ENCODE data around the gene ITGAE. TPM values are rescaled to one million over a fixed set of nuclear protein-coding genes. Genes with fewer than 3 reads are reported as not detected.

ITGAE gene
- total RNA-seq, 1 donor from 2014 or later = 47.5 TPM

DNA sequence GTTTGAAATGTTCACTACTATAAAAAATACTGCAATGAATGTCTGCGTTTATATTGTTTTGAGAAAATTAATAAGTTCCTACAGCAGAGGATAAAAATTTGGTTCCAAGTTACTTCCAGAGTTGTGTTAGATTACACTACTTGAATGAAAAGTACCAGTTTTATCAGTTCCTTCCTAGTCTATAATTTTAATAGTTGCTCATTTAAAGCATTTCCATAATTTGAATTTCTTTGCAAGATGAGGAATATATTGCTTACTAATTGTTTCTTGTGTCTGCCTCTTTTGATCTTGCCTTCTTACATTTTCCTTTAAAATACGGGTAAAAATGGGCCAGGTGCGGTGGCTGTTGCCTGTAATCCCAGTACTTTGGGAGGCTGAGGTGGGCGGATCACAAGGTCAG lies 128.4 kb downstream of the ITGAE start:
- H3K4me3 ChIP-seq = no peak overlapping the region
- H3K36me3 Mint-ChIP-seq = peaks cover 4% of the 10 kb centered on the region
- peaks cover 21% of the 10 kb centered on the region for H3K79me2 ChIP-seq (ENCODE audit: low read depth)
- H3K9me3 ChIP-seq (ENCODE audit: low read depth) = no peaks in the 10 kb centered on the region
- peaks cover 3% of the 10 kb centered on the region for H3K4me1 ChIP-seq
- H3K27ac ChIP-seq = no peak overlapping the region
- H3F3A ChIP-seq (ENCODE audit: low read depth) = peaks cover 8% of the 10 kb centered on the region
- no peak for DNase-seq (ENCODE audit: low spot score)
- no peak for TF ChIP-seq EZH2phosphoT487 (IDR thresholded peaks at IDR 0.05)
- TF ChIP-seq, protein P1, sequence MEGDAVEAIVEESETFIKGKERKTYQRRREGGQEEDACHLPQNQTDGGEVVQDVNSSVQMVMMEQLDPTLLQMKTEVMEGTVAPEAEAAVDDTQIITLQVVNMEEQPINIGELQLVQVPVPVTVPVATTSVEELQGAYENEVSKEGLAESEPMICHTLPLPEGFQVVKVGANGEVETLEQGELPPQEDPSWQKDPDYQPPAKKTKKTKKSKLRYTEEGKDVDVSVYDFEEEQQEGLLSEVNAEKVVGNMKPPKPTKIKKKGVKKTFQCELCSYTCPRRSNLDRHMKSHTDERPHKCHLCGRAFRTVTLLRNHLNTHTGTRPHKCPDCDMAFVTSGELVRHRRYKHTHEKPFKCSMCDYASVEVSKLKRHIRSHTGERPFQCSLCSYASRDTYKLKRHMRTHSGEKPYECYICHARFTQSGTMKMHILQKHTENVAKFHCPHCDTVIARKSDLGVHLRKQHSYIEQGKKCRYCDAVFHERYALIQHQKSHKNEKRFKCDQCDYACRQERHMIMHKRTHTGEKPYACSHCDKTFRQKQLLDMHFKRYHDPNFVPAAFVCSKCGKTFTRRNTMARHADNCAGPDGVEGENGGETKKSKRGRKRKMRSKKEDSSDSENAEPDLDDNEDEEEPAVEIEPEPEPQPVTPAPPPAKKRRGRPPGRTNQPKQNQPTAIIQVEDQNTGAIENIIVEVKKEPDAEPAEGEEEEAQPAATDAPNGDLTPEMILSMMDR (IDR thresholded peaks at IDR 0.05) = no peak
- TF ChIP-seq EZH2 (IDR thresholded peaks at IDR 0.05) = no peak
- H3K27ac Mint-ChIP-seq = no peak overlapping the region
- H3K4me1 Mint-ChIP-seq = peaks cover 24% of the 10 kb centered on the region
- no peak overlapping the region for H2AFZ ChIP-seq (replicated peaks)
- H3K9me3 Mint-ChIP-seq = no peaks in the 10 kb centered on the region
- H3K36me3 ChIP-seq = no peaks in the 10 kb centered on the region
- H3K4me3 Mint-ChIP-seq = peak overlapping the region; percentile 15
- H4K20me1 ChIP-seq (ENCODE audit: low read depth) = peaks cover 19% of the 10 kb centered on the region
- H3K9ac ChIP-seq = no peak overlapping the region
- H3K27me3 Mint-ChIP-seq (ENCODE audit: insufficient read depth, low read depth) = peaks cover 5% of the 10 kb centered on the region
- no peaks in the 10 kb centered on the region for H3K27me3 ChIP-seq
- no peak overlapping the region for H3K4me2 ChIP-seq

DNA sequence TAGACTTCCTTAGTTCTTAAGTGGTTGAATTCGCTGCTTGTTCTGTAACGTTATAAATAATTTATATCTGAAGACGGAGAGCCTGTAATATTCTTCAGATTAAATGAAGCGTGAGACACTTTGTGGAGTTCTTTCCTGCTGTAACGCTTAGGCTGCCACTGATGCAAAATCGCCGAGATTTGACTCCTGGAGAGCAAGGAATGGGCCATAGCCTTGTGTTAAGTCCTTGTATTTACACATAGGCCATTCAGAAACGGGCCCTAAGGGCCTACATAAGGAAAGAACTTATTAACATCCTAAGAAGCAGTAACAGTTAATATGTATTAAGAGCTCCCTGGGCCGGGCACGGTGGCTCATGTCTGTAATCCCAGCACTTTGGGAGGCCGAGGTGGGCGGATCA lies 131.4 kb downstream of the ITGAE start:
- peak overlapping the region; percentile 80 for H3K4me2 ChIP-seq
- H3K27ac ChIP-seq = no peak overlapping the region
- Mint-ChIP-seq H3K4me3 (peak overlapping the region; percentile 98), H3K27me3 (ENCODE audit: insufficient read depth, low read depth) (peaks cover 9% of the 10 kb centered on the region), H3K9me3 (no peaks in the 10 kb centered on the region), H3K4me1 (peaks cover 31% of the 10 kb centered on the region), H3K36me3 (peaks cover 7% of the 10 kb centered on the region), H3K27ac (no peak overlapping the region)
- no peak for TF ChIP-seq EZH2phosphoT487 (IDR thresholded peaks at IDR 0.05)
- TF ChIP-seq, protein P1 (IDR thresholded peaks at IDR 0.05) = no peak
- no peak overlapping the region for H2AFZ ChIP-seq (replicated peaks)
- no peak for DNase-seq (ENCODE audit: low spot score)
- H3K4me3 ChIP-seq = peak overlapping the region; percentile 95
- no peaks in the 10 kb centered on the region for H3K27me3 ChIP-seq
- H3K9ac ChIP-seq = peak overlapping the region; percentile 88
- H3K36me3 ChIP-seq = no peaks in the 10 kb centered on the region
- peaks cover 39% of the 10 kb centered on the region for H3K79me2 ChIP-seq (ENCODE audit: low read depth)
- H3K4me1 ChIP-seq = peaks cover 3% of the 10 kb centered on the region
- no peaks in the 10 kb centered on the region for H3K9me3 ChIP-seq (ENCODE audit: low read depth)
- peaks cover 25% of the 10 kb centered on the region for H4K20me1 ChIP-seq (ENCODE audit: low read depth)
- peaks cover 11% of the 10 kb centered on the region for H3F3A ChIP-seq (ENCODE audit: low read depth)

DNA sequence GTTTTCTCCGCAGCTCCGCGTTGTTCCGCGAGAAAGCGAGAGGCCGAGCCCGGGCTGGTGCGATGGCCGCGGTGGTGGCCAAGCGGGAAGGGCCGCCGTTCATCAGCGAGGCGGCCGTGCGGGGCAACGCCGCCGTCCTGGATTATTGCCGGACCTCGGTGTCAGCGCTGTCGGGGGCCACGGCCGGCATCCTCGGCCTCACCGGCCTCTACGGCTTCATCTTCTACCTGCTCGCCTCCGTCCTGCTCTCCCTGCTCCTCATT lies 132.0 kb downstream of the ITGAE start:
- Histone ChIP-seq H3K4me3 (peak overlapping the region; percentile 95), H3K4me2 (peak overlapping the region; percentile 80), H3K27me3 (no peaks in the 10 kb centered on the region), H4K20me1 (ENCODE audit: low read depth) (peaks cover 25% of the 10 kb centered on the region), H3F3A (ENCODE audit: low read depth) (peaks cover 11% of the 10 kb centered on the region), H3K4me1 (no peaks in the 10 kb centered on the region), H3K79me2 (ENCODE audit: low read depth) (peaks cover 39% of the 10 kb centered on the region), H2AFZ (replicated peaks) (no peak overlapping the region), H3K9me3 (ENCODE audit: low read depth) (no peaks in the 10 kb centered on the region), H3K9ac (peak overlapping the region; percentile 88), H3K27ac (peak overlapping the region; percentile 60), H3K36me3 (no peaks in the 10 kb centered on the region)
- H3K27ac Mint-ChIP-seq = peak overlapping the region; percentile 81
- no peaks in the 10 kb centered on the region for H3K9me3 Mint-ChIP-seq
- H3K4me3 Mint-ChIP-seq = peak overlapping the region; percentile 98
- DNase-seq (ENCODE audit: low spot score) = no peak
- TF ChIP-seq EZH2 (IDR thresholded peaks at IDR 0.05) (no peak), EZH2phosphoT487 (IDR thresholded peaks at IDR 0.05) (no peak)
- TF ChIP-seq, protein P1 (IDR thresholded peaks at IDR 0.05) = peak; percentile 3
- peaks cover 9% of the 10 kb centered on the region for H3K27me3 Mint-ChIP-seq (ENCODE audit: insufficient read depth, low read depth)
- H3K36me3 Mint-ChIP-seq = peaks cover 7% of the 10 kb centered on the region
- peaks cover 27% of the 10 kb centered on the region for H3K4me1 Mint-ChIP-seq
